H1 (cell line): Measurements from ENCODE around the gene SPEM3. TPM values are rescaled to one million over a fixed set of nuclear protein-coding genes. Genes with fewer than 3 reads are reported as not detected.

Source experiments
- ASH2L ChIP-seq: fragments of 200-600, 300-600 bp; sonication (generic); IDR thresholded peaks from one replicate; pipeline ENCODE4 v1.7.1; 2017; ENCODE audit warnings: low read length
- GABPA ChIP-seq: IDR thresholded peaks from 2 replicates; pipeline ENCODE4 v1.6.1; 2011; ENCODE audit warnings: mild to moderate bottlenecking, low read length, moderate library complexity, borderline replicate concordance; ENCODE audit not compliant: insufficient read depth
- NANOG ChIP-seq: IDR thresholded peaks from 2 replicates; pipeline ENCODE4 v1.6.1; 2011; ENCODE audit warnings: low read length, low read depth, mild to moderate bottlenecking, inconsistent platforms; ENCODE audit not compliant: insufficient read depth, poor library complexity, severe bottlenecking
- POU5F1 ChIP-seq: IDR thresholded peaks from 2 replicates; pipeline ENCODE4 v1.6.1; 2011; ENCODE audit warnings: low read depth, mild to moderate bottlenecking, low read length, moderate library complexity
- SIX5 ChIP-seq: IDR thresholded peaks from 2 replicates; pipeline ENCODE4 v1.6.1; 2011; ENCODE audit warnings: mild to moderate bottlenecking, low read depth, low read length
- TCF12 ChIP-seq: IDR thresholded peaks from 2 replicates; pipeline ENCODE4 v1.6.1; 2011; ENCODE audit warnings: low read depth, mild to moderate bottlenecking, low read length
- polyA plus RNA-seq, 7 experiments: library from polyadenylated mRNA; depleted of rRNA in 3 of 7; stranded (reverse) in 5 of 7; unstranded in 2 of 7; fragments of >200 nt in 5 of 7; fragments of 200-250 nt in 2 of 7; gene quantifications; 1 replicate in 5 of 7; 2 replicates in 1 of 7; 4 replicates in 1 of 7; pipeline versions ENCODE4 v1.2.1 to v1.2.3, GENCODE V29; 2011 to 2013; ENCODE audit warnings: missing spikeins in 2 of 7, mixed read lengths in 2 of 7
- total RNA-seq: library from RNA; stranded (reverse); fragmentation: NEBNext Ultra II Directional; extraction: Animal tissue kit (Norgen Biotek cat#: 25700); gene quantifications from 2 replicates; pipeline ENCODE4 v1.2.1, GENCODE V29; 2021
- TF ChIP-seq, protein P1 (sequence below), 3 experiments: IDR thresholded peaks; 1 replicate in 2 of 3; 2 replicates in 1 of 3; pipeline versions ENCODE4 v1.5.1 to v1.6.1; 2011; ENCODE audit warnings: low read length in 3 of 3, mild to moderate bottlenecking in 3 of 3, inconsistent platforms in 2 of 3, low read depth in 1 of 3, moderate library complexity in 1 of 3; ENCODE audit not compliant: insufficient read depth in 1 of 3; ENCODE audit errors: control extremely low read depth in 1 of 3

The SPEM3 gene
- total and polyA plus RNA-seq, 2 of the 8 experiments (the other 6 are each of a cell fraction or from before 2014, with no cell fraction given): 0.02 TPM; not detected in 1

DNA sequence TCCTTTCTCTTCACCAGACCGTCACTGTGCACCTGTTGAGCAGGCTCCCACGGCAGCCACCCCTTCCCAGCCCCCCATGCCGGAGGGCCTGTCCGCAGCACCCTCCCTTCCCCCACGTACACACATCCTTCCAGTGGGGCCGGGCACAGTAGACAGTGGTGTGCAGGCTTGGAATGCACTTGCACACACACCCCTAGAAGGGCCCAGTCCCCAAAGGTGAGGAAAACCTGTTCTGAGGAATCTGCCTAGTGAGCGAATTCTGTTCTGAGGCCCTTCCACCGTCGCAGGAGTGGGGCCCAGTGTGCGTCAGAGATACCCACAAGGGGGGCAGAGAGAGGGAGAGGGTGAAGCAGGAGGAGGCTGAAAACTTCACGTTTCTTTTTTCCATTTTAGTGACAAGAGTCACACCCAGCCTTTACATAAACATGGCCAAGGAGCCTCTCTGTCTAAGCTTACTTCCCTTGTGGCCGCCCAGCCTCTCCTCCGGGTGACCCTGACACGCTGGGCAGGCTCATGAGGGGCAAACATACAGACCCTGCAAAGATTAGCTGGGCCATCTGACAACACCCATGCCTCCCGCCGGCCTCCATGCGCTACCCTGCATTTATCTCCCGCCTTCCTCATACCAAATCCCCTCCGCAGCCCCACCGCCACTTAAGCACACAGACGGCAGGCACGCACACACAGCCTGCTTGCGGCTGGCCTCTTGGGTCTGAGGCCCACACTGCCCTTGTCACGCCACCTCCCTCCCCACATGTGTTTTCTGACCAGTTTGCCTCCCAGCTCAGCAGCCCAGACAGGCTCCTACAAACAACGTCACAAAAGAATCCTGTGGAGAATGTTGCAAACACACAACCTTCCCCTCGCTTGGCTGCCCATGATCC lies 49.0 kb downstream of the SPEM3 start (continued):
- TF ChIP-seq NANOG (no peak), TCF12 (no peak), SIX5 (no peak), POU5F1 (no peak), GABPA (no peak), ASH2L (no peak)
- TF ChIP-seq, protein P1, sequence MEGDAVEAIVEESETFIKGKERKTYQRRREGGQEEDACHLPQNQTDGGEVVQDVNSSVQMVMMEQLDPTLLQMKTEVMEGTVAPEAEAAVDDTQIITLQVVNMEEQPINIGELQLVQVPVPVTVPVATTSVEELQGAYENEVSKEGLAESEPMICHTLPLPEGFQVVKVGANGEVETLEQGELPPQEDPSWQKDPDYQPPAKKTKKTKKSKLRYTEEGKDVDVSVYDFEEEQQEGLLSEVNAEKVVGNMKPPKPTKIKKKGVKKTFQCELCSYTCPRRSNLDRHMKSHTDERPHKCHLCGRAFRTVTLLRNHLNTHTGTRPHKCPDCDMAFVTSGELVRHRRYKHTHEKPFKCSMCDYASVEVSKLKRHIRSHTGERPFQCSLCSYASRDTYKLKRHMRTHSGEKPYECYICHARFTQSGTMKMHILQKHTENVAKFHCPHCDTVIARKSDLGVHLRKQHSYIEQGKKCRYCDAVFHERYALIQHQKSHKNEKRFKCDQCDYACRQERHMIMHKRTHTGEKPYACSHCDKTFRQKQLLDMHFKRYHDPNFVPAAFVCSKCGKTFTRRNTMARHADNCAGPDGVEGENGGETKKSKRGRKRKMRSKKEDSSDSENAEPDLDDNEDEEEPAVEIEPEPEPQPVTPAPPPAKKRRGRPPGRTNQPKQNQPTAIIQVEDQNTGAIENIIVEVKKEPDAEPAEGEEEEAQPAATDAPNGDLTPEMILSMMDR (IDR thresholded peaks at IDR 0.05; ENCODE audit: control extremely low read depth in 1 of 3, insufficient read depth in 1 of 3, low read depth in 1 of 3, low read length in 3 of 3): no peak
